HEK293T (cell line): Measurements from ENCODE around the gene GNAL.

Experiments
- CTCF ChIA-PET: fragments of 350-600 bp; formaldehyde crosslinking; extraction: SDS; loops from one replicate; lab custom pipeline; 2021; ENCODE audit warnings: antibody characterized with exemption, inconsistent platforms; lab: Yijun Ruan, JAX
- POLR2A ChIA-PET: fragments of 350-600 bp; formaldehyde crosslinking; extraction: SDS; loops from one replicate; lab custom pipeline; 2020; ENCODE audit warnings: antibody characterized with exemption, inconsistent platforms; lab: Yijun Ruan, JAX
- DNase-seq: peaks from one replicate; pipeline ENCODE4 v3.0.0; 2012; ENCODE audit warnings: mixed read lengths; ENCODE audit errors: extremely low spot score
- ARNT ChIP-seq: fragments of 450-650 bp; IDR thresholded peaks from 2 replicates; pipeline ENCODE4 v1.6.1; 2017; ENCODE audit warnings: mild to moderate bottlenecking
- BHLHE40 ChIP-seq: fragments of 450-650 bp; IDR thresholded peaks from 2 replicates; pipeline ENCODE4 v1.6.1; 2016; ENCODE audit warnings: mild to moderate bottlenecking, moderate library complexity, borderline replicate concordance
- CTBP1 ChIP-seq: fragments of 450-650 bp; IDR thresholded peaks from 2 replicates; pipeline ENCODE4 v1.6.1; 2016; ENCODE audit warnings: borderline replicate concordance
- ELF4 ChIP-seq: fragments of 450-650 bp; IDR thresholded peaks from 2 replicates; pipeline ENCODE4 v1.6.1; 2017; ENCODE audit warnings: antibody characterized with exemption
- FOXA1 ChIP-seq: fragments of 450-650 bp; IDR thresholded peaks from 2 replicates; pipeline ENCODE4 v1.6.1; 2016; ENCODE audit warnings: mild to moderate bottlenecking
- FOXK2 ChIP-seq: fragments of 450-650 bp; IDR thresholded peaks from 2 replicates; pipeline ENCODE4 v1.6.1; 2016; ENCODE audit warnings: mild to moderate bottlenecking
- FOXM1 ChIP-seq: fragments of 450-650 bp; IDR thresholded peaks from 2 replicates; pipeline ENCODE4 v1.6.1; 2017; ENCODE audit warnings: mild to moderate bottlenecking, borderline replicate concordance
- HDGF ChIP-seq: fragments of 450-650 bp; IDR thresholded peaks from 2 replicates; pipeline ENCODE4 v1.6.1; 2017; ENCODE audit warnings: antibody characterized with exemption, borderline replicate concordance
- L3MBTL2 ChIP-seq: fragments of 450-650 bp; conservative IDR thresholded peaks from 2 replicates; pipeline ENCODE4 v1.6.1; 2016; ENCODE audit warnings: mild to moderate bottlenecking
- LEF1 ChIP-seq: fragments of 450-650 bp; IDR thresholded peaks from 2 replicates; pipeline ENCODE4 v1.6.1; 2017; ENCODE audit warnings: mild to moderate bottlenecking, borderline replicate concordance
- NFRKB ChIP-seq: fragments of 450-650 bp; IDR thresholded peaks from 2 replicates; pipeline ENCODE4 v1.6.1; 2016; ENCODE audit warnings: mild to moderate bottlenecking, moderate library complexity
- PKNOX1 ChIP-seq: fragments of 450-650 bp; IDR thresholded peaks from 2 replicates; pipeline ENCODE4 v1.6.1; 2016
- SP1 ChIP-seq: fragments of 450-650 bp; IDR thresholded peaks from 2 replicates; pipeline ENCODE4 v1.6.1; 2017
- SUZ12 ChIP-seq: fragments of 450-650 bp; IDR thresholded peaks from 2 replicates; pipeline ENCODE4 v1.6.1; 2016; ENCODE audit warnings: mild to moderate bottlenecking
- TARDBP ChIP-seq: fragments of 450-650 bp; IDR thresholded peaks from 2 replicates; pipeline ENCODE4 v1.6.1; 2016
- ZNF384 ChIP-seq: fragments of 450-650 bp; IDR thresholded peaks from 2 replicates; pipeline ENCODE4 v1.6.1; 2016

The GNAL gene

GRCh38 chr18:11658989-11659388, 30.1 kb upstream of the GNAL start:
- TF ChIP-seq HDGF (no peak), ARNT (no peak), FOXM1 (no peak), FOXA1 (no peak), BHLHE40 (no peak), NFRKB (no peak), PKNOX1 (no peak), ZNF384 (no peak), FOXK2 (no peak), SUZ12 (no peak)
- POLR2A ChIA-PET, result no interaction called here
- CTCF ChIA-PET, result interaction anchor here (0.7 kb wide), 1 partner anchor 10 kb away, joined by 3 read pairs; no protein-coding TSS in a partner anchor
- no peak for DNase-seq

GRCh38 chr18:11660691-11661090, 28.4 kb upstream of the GNAL start:
- TF ChIP-seq SP1 (no peak), L3MBTL2 (no peak), FOXK2 (no peak), SUZ12 (no peak), ELF4 (no peak), BHLHE40 (no peak), ARNT (no peak), NFRKB (no peak), HDGF (no peak), PKNOX1 (no peak), CTBP1 (no peak), FOXA1 (no peak), LEF1 (no peak), ZNF384 (no peak), FOXM1 (no peak), TARDBP (no peak)
- DNase-seq, result no peak
- ChIA-PET POLR2A (no interaction called here), CTCF (no interaction called here)

GRCh38 chr18:11661430-11661829, 27.6 kb upstream of the GNAL start:
- DNase-seq, result no peak
- ChIA-PET POLR2A (no interaction called here), CTCF (no interaction called here)
- TF ChIP-seq SP1 (no peak), FOXA1 (no peak), PKNOX1 (no peak), L3MBTL2 (no peak), LEF1 (no peak), BHLHE40 (no peak), NFRKB (no peak), ELF4 (no peak), CTBP1 (no peak), FOXK2 (no peak), ARNT (no peak), TARDBP (no peak), HDGF (no peak)

- no peak for TF ChIP-seq CTBP1
- DNase-seq, result no peak
- CTCF ChIA-PET, result interaction anchor here (0.8 kb wide), 1 partner anchor 8 kb away, joined by 5 read pairs; no protein-coding TSS in a partner anchor
- POLR2A ChIA-PET, result no interaction called here
Observed at GRCh38 chr18:11663439-11664029, 25.5 kb upstream of the GNAL start.

GRCh38 chr18:11664286-11664685, 24.8 kb upstream of the GNAL start:
- POLR2A ChIA-PET, result no interaction called here
- DNase-seq, result no peak
- CTCF ChIA-PET, result no interaction called here
- TF ChIP-seq FOXM1 (no peak), ELF4 (no peak), HDGF (no peak), FOXK2 (no peak), ARNT (no peak), TARDBP (no peak), PKNOX1 (no peak), NFRKB (no peak), BHLHE40 (no peak), ZNF384 (no peak), LEF1 (no peak), SUZ12 (no peak)

- POLR2A ChIA-PET, result no interaction called here
- DNase-seq, result no peak
- no peak for TF ChIP-seq SUZ12
- no peak for TF ChIP-seq CTBP1
- TF ChIP-seq BHLHE40, result no peak
- TF ChIP-seq FOXK2, result no peak
- no peak for TF ChIP-seq ARNT
- TF ChIP-seq PKNOX1, result no peak
- TF ChIP-seq FOXA1, result no peak
- CTCF ChIA-PET, result interaction anchor here (1.7 kb wide), 1 partner anchor 10 kb away, joined by 8 read pairs; no protein-coding TSS in a partner anchor
Observed at GRCh38 chr18:11665146-11665545, 23.9 kb upstream of the GNAL start.
